Small intestine (tissue), 16 donors: Measurements from ENCODE around the gene NPB. TPM values are rescaled to one million over a fixed set of nuclear protein-coding genes. Genes with fewer than 3 reads are reported as not detected.

ENCODE experiments used
- DNase-seq, 2 donors: peaks; one replicate each; pipeline versions ENCODE4 v3.0.0 to v3.0.0-alpha.2; 2013
- FAIRE-seq: peaks from 2 replicates; lab custom pipeline; 2012; peaks lifted over from hg19 to GRCh38; lab: Jason Lieb, UNC
- H3K27ac ChIP-seq, 3 donors: one replicate each; pipeline ENCODE4 v1.5.1; 2013; ENCODE audit warnings: low read length in 2 of 3, mild to moderate bottlenecking in 2 of 3, control low read depth in 1 of 3, inconsistent platforms in 1 of 3, low read depth in 1 of 3, moderate library complexity in 1 of 3
- H3K27me3 ChIP-seq, 3 donors: one replicate each; pipeline ENCODE4 v1.6.1; 2013; ENCODE audit warnings: low read length in 3 of 3, inconsistent platforms in 1 of 3; ENCODE audit not compliant: control insufficient read depth in 3 of 3, insufficient read depth in 3 of 3
- H3K36me3 ChIP-seq, 3 donors: one replicate each; pipeline ENCODE4 v1.6.1; 2013; ENCODE audit warnings: low read length in 3 of 3, inconsistent platforms in 1 of 3, low read depth in 1 of 3, mild to moderate bottlenecking in 1 of 3, moderate library complexity in 1 of 3; ENCODE audit not compliant: control insufficient read depth in 3 of 3, insufficient read depth in 2 of 3
- H3K4me1 ChIP-seq, 3 donors: one replicate each; pipeline ENCODE4 v1.6.1; 2013; ENCODE audit warnings: low read length in 2 of 3, inconsistent platforms in 1 of 3, low read depth in 1 of 3, mild to moderate bottlenecking in 1 of 3, moderate library complexity in 1 of 3; ENCODE audit not compliant: control insufficient read depth in 3 of 3, insufficient read depth in 2 of 3
- H3K4me3 ChIP-seq, 3 donors: one replicate each; pipeline ENCODE4 v1.5.1; 2013; ENCODE audit warnings: low read length in 3 of 3, control low read depth in 1 of 3, inconsistent platforms in 1 of 3, low read depth in 1 of 3, mild to moderate bottlenecking in 1 of 3, moderate library complexity in 1 of 3
- H3K9me3 ChIP-seq, 2 donors: one replicate each; pipeline ENCODE4 v1.6.1; 2013; ENCODE audit warnings: low read depth in 1 of 2, low read length in 1 of 2; ENCODE audit not compliant: control insufficient read depth in 2 of 2, insufficient read depth in 1 of 2
- WGBS, 3 donors: extraction: QIAGEN DNeasy Blood & Tissue Kit; methylation state at CpG; one replicate each; pipeline ENCODE4 v1.1.7; 2013; 5-methylcytosine and 5-hydroxymethylcytosine counted together
- long read RNA-seq, 10 donors: transcript quantifications; one replicate each; lab custom pipeline, GENCODE V29; 2026
- polyA plus RNA-seq, 4 donors: library from polyadenylated mRNA; stranded (reverse) in 3 of 4; unstranded in 1 of 4; fragments of 200-250 nt in 3 of 4; fragments of 120-200 nt in 1 of 4; gene quantifications; one replicate each; pipeline versions ENCODE4 v1.2.1 to v1.2.3, GENCODE V29; 2013
- donor health status: healthy with polysubstance abuse.
- donor health status: control.
- donor health status: control.
- donor health status: Bipolar disorder and iron deficiency.
- donor health status: healthy.

The NPB gene
- polyA plus RNA-seq = 1 to 10 TPM in 1 of 4 donors, under 1 TPM in 3; 0.21 to 1.8 (median 0.59) TPM
- long read RNA-seq, donor 1 = 0 reads
- long read RNA-seq, donor 2, partial matches to known transcripts = 0 of 3 reads
- long read RNA-seq, donor 2, other reads (novel, unspliced or antisense) = 0 of 3 reads
- long read RNA-seq, donor 3, partial matches to known transcripts = 0 of 3 reads
- long read RNA-seq, donor 3, other reads (novel, unspliced or antisense) = 0 of 3 reads
- long read RNA-seq, donor 4 = 0 reads
- long read RNA-seq, donor 5, partial matches to known transcripts = 0 of 4 reads
- long read RNA-seq, donor 5, other reads (novel, unspliced or antisense) = 0 of 4 reads
- long read RNA-seq, donor 6, partial matches to known transcripts = 0 of 1 reads
- long read RNA-seq, donor 6, other reads (novel, unspliced or antisense) = 0 of 1 reads
- long read RNA-seq, donor 7, transcript NPB-202 (1 exons, 2,154 nt) = major isoform, 8 of 10 reads
- long read RNA-seq, donor 7, partial matches to known transcripts = 0 of 10 reads
- long read RNA-seq, donor 7, other reads (novel, unspliced or antisense) = 0 of 10 reads
- long read RNA-seq, donor 8 = 0 reads
- long read RNA-seq, donor 9, partial matches to known transcripts = 0 of 1 reads
- long read RNA-seq, donor 9, other reads (novel, unspliced or antisense) = 0 of 1 reads
- long read RNA-seq, donor 10, partial matches to known transcripts = 0 of 4 reads
- long read RNA-seq, donor 10, other reads (novel, unspliced or antisense) = 0 of 4 reads

- Histone ChIP-seq H3K4me1 (peaks cover 0 to 9% (median 0%) of the 10 kb centered on the region in 3 donors), H3K4me3 (peak within 1 kb of the TSS in 1 of 3 donors; percentile 34), H3K9me3 (no peaks in the 10 kb centered on the region), H3K36me3 (peaks cover 3 to 84% (median 5%) of the 10 kb centered on the region in 3 donors), H3K27me3 (peaks cover 0 to 11% (median 0%) of the 10 kb centered on the region in 3 donors), H3K27ac (no peak within 1 kb of the TSS)
- FAIRE-seq (no peak), DNase-seq (peak; percentile 37 to 63)
- WGBS, 3 donors = 0 to 1% (median 1%) methylated on average over 35 to 79 of the region's 79 CpGs
Observed at GRCh38 chr17:81902023-81902652, at the start of gene NPB. Gene NPB, plus strand, starts transcription at chr17:81902238. Its CDS starts 40 bp downstream, at chr17:81902278.

GRCh38 chr17:81854974-81855774, 46.9 kb upstream of the NPB start:
- Histone ChIP-seq H3K9me3 (no peaks in the 10 kb centered on the region), H3K4me1 (peaks cover 0 to 10% (median 4%) of the 10 kb centered on the region in 3 donors), H3K36me3 (peaks cover 23 to 94% (median 34%) of the 10 kb centered on the region in 3 donors), H3K27ac (peak overlapping the region in 2 of 3 donors; percentile 32 to 56), H3K27me3 (no peaks in the 10 kb centered on the region), H3K4me3 (no peak overlapping the region)
- DNase-seq (peak in 1 of 2 donors; percentile 92), FAIRE-seq (no peak)
- 33 to 70% (median 41%) methylated on average over 29 of the region's 29 CpGs for WGBS, 3 donors

- H3K27me3 ChIP-seq = no peaks in the 10 kb centered on the region
- H3K36me3 ChIP-seq = peaks cover 6 to 71% (median 19%) of the 10 kb centered on the region in 3 donors
- no peak for FAIRE-seq
- peak in 1 of 2 donors; percentile 42 for DNase-seq
- H3K4me3 ChIP-seq = peak overlapping the region in 2 of 3 donors; percentile 82 to 96
- peak overlapping the region in 1 of 3 donors; percentile 93 for H3K27ac ChIP-seq
- WGBS, 3 donors = 42 to 80% (median 42%) methylated on average over 29 to 30 of the region's 30 CpGs
- H3K9me3 ChIP-seq = no peaks in the 10 kb centered on the region
- H3K4me1 ChIP-seq = peaks cover 2 to 21% (median 4%) of the 10 kb centered on the region in 3 donors
Observed at GRCh38 chr17:81858170-81858966, 43.7 kb upstream of the NPB start.

- FAIRE-seq (no peak), DNase-seq (peak; percentile 70 to 80)
- Histone ChIP-seq H3K4me1 (peaks cover 4 to 27% (median 7%) of the 10 kb centered on the region in 3 donors), H3K4me3 (peak overlapping the region; percentile 82 to 96 (median 87)), H3K9me3 (no peaks in the 10 kb centered on the region), H3K27me3 (no peaks in the 10 kb centered on the region), H3K36me3 (peaks cover 0 to 70% (median 10%) of the 10 kb centered on the region in 3 donors), H3K27ac (peak overlapping the region; percentile 82 to 93 (median 87))
- WGBS, 3 donors = 16 to 45% (median 24%) methylated on average over 23 of the region's 23 CpGs
Observed at GRCh38 chr17:81858967-81859905, 42.8 kb upstream of the NPB start.

- WGBS, 3 donors = 0% methylated on average over 73 to 95 of the region's 95 CpGs
- Histone ChIP-seq H3K36me3 (peaks cover 0 to 70% (median 7%) of the 10 kb centered on the region in 3 donors), H3K4me3 (peak within 1 kb of the TSS; percentile 82 to 96 (median 87)), H3K9me3 (no peaks in the 10 kb centered on the region), H3K27ac (peak within 1 kb of the TSS; percentile 89 to 99 (median 99)), H3K4me1 (peaks cover 4 to 35% (median 9%) of the 10 kb centered on the region in 3 donors), H3K27me3 (no peaks in the 10 kb centered on the region)
- FAIRE-seq (no peak), DNase-seq (peak in 1 of 2 donors; percentile 53)
Observed at GRCh38 chr17:81859906-81860755, 41.9 kb upstream of the NPB start, which contains the start of gene P4HB. Gene P4HB, minus strand, starts transcription at chr17:81860535. Its CDS starts 64 bp downstream, at chr17:81860471.
